ENCODE measurements around the gene OGDHL.

GRCh38 chr10:49769692-49770091, 7.6 kb upstream of the OGDHL start:
- TF ChIP-seq CTCF (IDR thresholded peaks at IDR 0.05): no peak
- no peak for TF ChIP-seq POLR2A (IDR thresholded peaks at IDR 0.05)
